Epithelial cell of esophagus (primary cell): Measurements from ENCODE around the gene TSPAN18.
A peak's percentile ranks its signal among the peaks of the same experiment; 100 is the strongest.

Experiments
- DNase-seq: peaks from one replicate; pipeline ENCODE4 v3.0.0; 2010; ENCODE audit warnings: low read depth
- H3K4me3 ChIP-seq: 2 replicates; pipeline ENCODE4 v1.5.1; 2011; ENCODE audit warnings: mild to moderate bottlenecking, low read length, control low read depth
- TF ChIP-seq, protein P1 (sequence below): IDR thresholded peaks from 2 replicates; pipeline ENCODE4 v1.5.1; 2011; ENCODE audit warnings: low read depth, mild to moderate bottlenecking, low read length, control low read depth, inconsistent platforms; ENCODE audit not compliant: insufficient read depth; ENCODE audit errors: missing control alignments

The TSPAN18 gene, protein sequence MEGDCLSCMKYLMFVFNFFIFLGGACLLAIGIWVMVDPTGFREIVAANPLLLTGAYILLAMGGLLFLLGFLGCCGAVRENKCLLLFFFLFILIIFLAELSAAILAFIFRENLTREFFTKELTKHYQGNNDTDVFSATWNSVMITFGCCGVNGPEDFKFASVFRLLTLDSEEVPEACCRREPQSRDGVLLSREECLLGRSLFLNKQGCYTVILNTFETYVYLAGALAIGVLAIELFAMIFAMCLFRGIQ

DNA sequence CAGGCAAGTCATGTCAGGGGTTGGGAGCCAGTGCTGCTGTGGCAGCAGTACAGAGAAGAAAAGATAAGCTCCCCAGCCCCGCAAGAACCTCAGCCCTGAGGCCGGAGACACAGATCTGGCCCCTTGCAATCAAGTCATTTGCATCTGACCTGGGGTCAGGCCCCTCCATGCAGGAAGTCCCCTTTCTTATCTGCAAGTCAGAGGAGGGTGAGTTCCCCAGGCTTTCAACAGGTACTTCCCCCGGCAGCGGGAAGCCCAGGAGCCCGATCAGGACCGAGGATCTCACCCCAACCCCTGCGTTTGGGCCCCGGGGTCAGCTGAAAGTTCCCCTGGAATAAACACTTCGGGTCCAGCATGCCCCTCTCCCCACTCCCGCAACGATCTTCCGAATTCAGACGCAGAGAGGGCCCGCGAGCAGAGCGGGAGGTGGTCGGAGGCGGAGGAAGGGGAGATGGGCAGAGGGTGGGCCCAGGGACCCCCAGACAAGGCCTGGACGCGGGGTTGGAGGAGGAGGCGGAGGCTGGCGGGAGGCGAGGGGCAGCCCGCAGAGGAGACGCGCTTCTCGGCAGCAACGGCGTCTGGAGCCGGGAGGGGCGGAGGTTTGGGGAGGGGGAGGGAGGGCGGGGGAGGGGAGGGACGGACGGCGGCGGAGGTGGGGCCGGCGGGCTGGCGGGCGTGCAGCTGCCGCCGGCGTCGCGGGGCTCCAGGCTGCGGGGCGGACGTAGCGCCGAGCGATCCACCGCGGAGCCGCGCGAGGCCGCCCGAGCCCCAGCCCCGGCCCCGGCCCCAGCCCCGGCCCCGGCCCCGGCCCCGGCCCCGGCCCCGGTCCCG is at the start of gene TSPAN18:
Gene TSPAN18, plus strand, starts transcription at position 680 of the 831 bp plus-strand sequence. CDS start 179,455 bp downstream, outside the sequence.
- TF ChIP-seq, protein P1, sequence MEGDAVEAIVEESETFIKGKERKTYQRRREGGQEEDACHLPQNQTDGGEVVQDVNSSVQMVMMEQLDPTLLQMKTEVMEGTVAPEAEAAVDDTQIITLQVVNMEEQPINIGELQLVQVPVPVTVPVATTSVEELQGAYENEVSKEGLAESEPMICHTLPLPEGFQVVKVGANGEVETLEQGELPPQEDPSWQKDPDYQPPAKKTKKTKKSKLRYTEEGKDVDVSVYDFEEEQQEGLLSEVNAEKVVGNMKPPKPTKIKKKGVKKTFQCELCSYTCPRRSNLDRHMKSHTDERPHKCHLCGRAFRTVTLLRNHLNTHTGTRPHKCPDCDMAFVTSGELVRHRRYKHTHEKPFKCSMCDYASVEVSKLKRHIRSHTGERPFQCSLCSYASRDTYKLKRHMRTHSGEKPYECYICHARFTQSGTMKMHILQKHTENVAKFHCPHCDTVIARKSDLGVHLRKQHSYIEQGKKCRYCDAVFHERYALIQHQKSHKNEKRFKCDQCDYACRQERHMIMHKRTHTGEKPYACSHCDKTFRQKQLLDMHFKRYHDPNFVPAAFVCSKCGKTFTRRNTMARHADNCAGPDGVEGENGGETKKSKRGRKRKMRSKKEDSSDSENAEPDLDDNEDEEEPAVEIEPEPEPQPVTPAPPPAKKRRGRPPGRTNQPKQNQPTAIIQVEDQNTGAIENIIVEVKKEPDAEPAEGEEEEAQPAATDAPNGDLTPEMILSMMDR, result no peak
- H3K4me3 ChIP-seq, result peak within 1 kb of the TSS; percentile 26
- DNase-seq, result no peak

DNA sequence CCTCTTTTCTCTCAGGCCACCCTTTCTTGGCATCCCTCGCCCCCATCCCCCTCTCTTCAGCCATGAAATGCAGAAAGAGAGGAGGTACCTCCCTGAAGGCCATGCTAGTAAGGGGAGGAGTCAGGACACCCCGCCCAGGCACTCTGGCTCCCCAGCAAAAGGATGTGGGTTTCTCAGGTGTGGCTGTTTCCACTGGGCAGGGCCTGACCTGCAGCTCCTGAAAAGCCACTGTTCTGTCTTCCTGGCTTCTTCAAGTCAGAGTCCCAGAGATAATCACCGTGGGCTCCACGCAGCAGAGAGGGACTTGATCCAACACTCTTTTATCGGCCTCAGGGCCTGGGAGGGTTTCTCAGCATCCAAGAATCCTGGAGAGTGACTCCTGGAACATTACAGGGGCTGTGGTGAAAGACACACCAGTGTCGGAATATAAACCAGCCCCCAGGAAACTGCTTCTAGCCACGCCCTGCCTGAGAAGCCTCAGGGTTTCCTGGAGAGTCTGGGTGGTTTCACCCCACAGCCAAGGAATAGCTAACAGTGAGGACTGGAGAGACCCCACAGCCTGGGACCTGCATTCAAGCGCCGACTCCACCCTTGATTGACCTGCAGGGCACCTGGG is 45.7 kb upstream of the TSPAN18 start:
- peak; percentile 36 for DNase-seq
- TF ChIP-seq, protein P1, result no peak
- no peak overlapping the region for H3K4me3 ChIP-seq

DNA sequence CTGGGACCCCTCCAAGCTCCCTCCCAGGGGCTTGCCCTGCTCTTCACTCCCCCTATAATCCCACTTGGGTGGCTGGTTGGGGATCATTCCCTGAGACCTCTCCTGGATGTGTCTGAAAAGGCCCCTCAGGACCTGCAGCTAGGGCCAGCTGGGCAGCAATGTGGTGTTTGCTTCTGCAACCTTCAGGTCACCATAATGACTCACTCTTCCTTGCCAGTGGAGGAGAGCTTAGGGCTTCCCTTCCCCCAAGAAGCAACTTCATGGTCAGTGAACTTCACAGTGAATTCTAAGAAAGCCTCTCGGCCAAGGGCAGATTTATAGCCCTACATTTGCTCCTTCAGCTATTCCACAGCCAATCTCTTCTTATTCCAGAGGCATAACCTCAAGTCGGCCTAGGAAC is 45.1 kb upstream of the TSPAN18 start:
- DNase-seq, result no peak
- TF ChIP-seq, protein P1, result no peak
- no peak overlapping the region for H3K4me3 ChIP-seq

DNA sequence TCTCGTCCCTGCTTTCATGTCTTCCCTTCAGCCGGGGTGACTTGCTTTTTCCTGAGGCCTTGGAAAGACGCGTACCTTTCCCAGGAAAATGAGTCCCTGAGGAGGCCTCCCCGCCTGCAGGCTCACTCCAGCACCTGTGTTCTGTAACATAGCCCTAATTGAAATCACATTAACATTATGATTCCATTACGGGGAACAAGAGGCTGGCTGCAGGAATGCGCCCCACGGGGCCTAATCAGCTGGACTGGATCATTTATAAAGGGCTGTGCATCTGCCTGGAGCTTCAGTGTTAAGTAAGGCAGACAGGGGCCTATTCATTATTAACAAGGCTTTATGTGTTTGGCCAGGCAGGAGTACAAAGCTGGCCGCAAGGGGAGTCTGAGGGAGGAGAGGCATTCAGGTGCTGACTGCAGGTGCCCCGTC is 41.9 kb upstream of the TSPAN18 start:
- DNase-seq, result no peak
- TF ChIP-seq, protein P1, result no peak
- H3K4me3 ChIP-seq, result no peak overlapping the region

DNA sequence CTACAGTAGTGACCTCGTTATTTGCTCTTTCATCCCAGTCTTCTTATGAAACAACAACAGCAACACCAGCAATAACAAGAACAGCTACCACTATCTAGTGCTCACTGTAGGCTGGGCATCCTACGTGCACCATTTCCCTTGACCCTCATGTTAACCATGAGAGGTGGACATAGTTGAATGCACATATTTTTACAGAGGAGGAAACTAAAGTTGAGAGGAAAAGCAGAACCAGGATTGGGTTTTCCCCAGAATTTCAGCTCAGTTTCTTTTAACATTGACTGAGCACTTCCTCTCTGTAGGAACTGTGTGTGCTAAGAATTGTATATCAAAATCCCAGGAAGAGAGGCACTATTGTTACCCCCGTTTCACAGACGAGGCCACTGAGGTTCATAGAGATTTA is 39.4 kb upstream of the TSPAN18 start:
- no peak for DNase-seq
- H3K4me3 ChIP-seq, result no peak overlapping the region
- TF ChIP-seq, protein P1, result no peak

DNA sequence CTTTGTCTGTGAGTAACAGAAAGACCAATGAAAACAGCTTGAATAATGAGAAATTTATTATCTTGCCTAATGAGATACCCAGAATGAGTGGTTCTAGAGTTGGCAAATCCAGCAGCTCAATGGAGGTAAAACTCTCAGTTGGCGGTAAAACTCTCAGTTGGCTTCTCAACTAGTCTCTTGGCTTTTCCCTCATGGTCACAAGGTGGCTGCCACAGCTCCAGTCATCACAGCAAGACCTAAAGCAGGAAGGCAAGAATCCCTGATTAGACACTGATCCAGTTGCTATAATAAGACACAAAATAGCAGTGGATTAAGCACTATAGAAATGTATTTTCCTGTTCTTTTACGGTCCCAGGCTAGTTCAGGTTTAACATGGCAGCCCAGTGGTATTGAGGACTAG is 37.5 kb upstream of the TSPAN18 start:
- no peak overlapping the region for H3K4me3 ChIP-seq
- TF ChIP-seq, protein P1, result no peak
- DNase-seq, result no peak
